ENCODE measurements around the gene ARSI.

GRCh38 chr5:150338546-150338945 lies 35.8 kb upstream of the ARSI start:
- TF ChIP-seq CTCF (conservative IDR thresholded peaks at IDR 0.05; ENCODE audit: low read depth, low read length) (no peak), EZH2phosphoT487 (IDR thresholded peaks at IDR 0.05; ENCODE audit: borderline replicate concordance, low read length) (no peak)

Data from PC-3 (cell line).